ENCODE measurements around the gene EEPD1. TPM values are rescaled to one million over a fixed set of nuclear protein-coding genes. Genes with fewer than 3 reads are reported as not detected.

The EEPD1 gene
- total RNA-seq, 1 donor from 2014 or later, result 14.0 TPM

DNA sequence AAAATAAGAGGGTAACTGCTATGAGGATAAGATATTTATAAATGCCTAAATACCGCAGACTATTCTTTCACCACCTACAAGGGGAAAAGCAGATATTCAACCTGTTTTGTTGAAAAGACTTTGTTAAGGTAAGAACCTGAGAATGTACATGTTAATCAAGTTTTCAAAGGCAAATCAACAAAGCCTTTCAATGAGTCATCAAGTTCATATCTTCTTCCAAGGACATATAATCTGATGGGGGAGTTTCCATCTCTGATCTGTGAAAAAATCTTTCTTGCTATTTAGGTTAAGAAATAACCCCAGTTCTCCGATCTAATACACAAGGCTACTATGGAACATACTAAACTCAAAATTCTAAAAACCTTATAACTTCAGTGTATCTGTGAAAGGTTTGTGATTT is 196.6 kb downstream of the EEPD1 start:
- intact Hi-C loops (cut with DNase I), result no loop called here

More for the DNA sequence above, 196.6 kb downstream of the EEPD1 start:
- H3K4me1 ChIP-seq, result no peaks in the 10 kb centered on the region
- DNase-seq (ENCODE audit: low spot score in 2 of 2), result no peak
- H3K36me3 ChIP-seq, result no peaks in the 10 kb centered on the region
- H3K27me3 ChIP-seq, result no peaks in the 10 kb centered on the region
- TF ChIP-seq, protein P1, sequence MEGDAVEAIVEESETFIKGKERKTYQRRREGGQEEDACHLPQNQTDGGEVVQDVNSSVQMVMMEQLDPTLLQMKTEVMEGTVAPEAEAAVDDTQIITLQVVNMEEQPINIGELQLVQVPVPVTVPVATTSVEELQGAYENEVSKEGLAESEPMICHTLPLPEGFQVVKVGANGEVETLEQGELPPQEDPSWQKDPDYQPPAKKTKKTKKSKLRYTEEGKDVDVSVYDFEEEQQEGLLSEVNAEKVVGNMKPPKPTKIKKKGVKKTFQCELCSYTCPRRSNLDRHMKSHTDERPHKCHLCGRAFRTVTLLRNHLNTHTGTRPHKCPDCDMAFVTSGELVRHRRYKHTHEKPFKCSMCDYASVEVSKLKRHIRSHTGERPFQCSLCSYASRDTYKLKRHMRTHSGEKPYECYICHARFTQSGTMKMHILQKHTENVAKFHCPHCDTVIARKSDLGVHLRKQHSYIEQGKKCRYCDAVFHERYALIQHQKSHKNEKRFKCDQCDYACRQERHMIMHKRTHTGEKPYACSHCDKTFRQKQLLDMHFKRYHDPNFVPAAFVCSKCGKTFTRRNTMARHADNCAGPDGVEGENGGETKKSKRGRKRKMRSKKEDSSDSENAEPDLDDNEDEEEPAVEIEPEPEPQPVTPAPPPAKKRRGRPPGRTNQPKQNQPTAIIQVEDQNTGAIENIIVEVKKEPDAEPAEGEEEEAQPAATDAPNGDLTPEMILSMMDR (IDR thresholded peaks at IDR 0.05), result no peak
- H3K9me3 ChIP-seq, result no peaks in the 10 kb centered on the region
- no peak overlapping the region for H3K27ac ChIP-seq
- H3K4me3 ChIP-seq, result no peak overlapping the region

Other genes starting within 250 kb of the EEPD1 start
- 1.8 TPM for gene ANLN, start 236.6 kb downstream of the EEPD1 start, total RNA-seq